Measurements from ENCODE around the gene EMX1. TPM values are rescaled to one million over a fixed set of nuclear protein-coding genes. Genes with fewer than 3 reads are reported as not detected.

Gene EMX1
- total RNA-seq, 1 experiment from 2014 or later, result not detected

DNA sequence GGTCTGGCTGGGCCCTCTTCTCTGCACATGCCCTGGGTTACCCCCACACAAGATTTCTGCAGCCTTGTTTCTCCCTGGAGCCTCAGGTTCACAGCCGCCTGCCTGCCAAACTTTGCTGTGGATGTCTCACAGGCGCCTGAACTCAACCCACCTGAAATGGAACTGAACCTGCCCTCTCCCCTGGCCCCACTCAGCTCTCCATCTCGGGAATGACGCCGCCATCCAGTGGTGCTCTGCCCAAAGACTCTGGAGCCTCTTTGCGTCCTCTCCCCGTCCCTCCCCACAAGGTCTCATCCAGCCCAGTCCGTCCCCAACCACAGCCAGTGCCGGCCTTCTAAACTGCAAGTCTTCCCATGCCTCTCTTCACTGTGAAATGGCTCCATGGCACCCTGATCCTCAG, 29.1 kb downstream of the EMX1 start:
- no peak for DNase-seq
- H3K27me3 ChIP-seq, result no peaks in the 10 kb centered on the region
- H3K9me3 ChIP-seq, result no peaks in the 10 kb centered on the region
- H3K36me3 ChIP-seq, result no peaks in the 10 kb centered on the region
- no peak overlapping the region for H3K4me3 ChIP-seq

DNA sequence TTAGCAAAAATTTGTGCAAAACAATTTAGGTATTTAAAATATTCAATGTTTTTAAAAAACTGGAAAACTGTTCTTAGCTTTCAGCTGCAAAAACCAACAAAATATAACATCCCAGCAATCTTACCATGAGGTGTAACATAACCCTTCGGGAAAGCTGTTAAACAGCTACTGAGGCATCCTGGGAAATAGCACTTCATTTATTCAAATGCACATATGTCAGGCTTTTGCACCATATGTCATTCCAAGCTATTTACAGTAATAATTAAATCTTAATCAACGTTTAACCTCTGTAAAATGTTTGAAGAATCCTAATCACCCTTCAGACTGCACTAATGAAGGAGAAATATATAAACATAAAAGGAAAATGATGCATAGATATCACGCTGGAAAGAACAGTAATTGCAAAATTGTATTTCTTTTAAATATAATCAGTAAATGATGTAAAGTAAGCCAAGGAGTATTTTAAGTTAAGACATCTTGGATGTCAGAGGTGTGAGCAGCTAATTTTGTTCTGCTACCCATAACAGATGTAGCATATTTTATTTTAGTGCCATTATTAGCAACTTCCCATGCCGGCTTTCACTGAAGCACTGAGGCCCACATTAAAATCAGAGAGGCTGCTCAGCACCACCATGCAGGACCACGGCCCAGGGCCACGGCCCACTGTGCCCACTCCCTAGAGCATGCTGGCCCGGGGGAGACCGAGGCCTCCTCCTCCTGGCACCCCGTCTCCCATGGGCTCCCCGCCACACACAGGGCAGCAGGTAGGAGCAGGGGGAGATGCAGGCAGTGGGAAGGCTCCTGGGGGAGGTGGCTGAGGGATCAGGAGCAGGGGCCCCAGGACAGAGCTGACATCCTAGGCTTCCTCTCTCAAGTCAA, 30.9 kb downstream of the EMX1 start:
- H3K4me3 ChIP-seq, result no peak overlapping the region
- DNase-seq, result no peak
- H3K36me3 ChIP-seq, result no peaks in the 10 kb centered on the region
- H3K27me3 ChIP-seq, result no peaks in the 10 kb centered on the region
- H3K9me3 ChIP-seq, result no peaks in the 10 kb centered on the region

DNA sequence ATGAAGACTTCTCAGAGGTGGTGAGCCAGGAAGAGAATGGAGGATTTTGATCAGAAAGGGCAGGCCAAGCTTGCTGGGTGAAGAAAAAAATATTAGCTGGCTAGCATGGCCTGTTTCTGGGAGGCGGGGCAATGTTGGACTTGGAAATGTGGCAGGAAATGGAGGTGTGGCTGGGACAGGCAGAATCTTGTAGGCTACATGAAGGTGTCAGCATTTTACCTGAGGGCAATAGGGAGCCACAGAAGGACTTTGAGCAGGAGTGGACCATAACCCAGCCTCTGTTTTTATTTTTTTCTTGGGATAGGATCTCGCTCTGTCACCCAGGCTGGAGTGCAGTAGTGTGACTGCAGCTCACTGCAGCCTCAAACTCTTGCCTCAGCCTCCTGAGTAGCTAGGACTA, 31.7 kb downstream of the EMX1 start:
- Histone ChIP-seq H3K4me3 (no peak overlapping the region), H3K9me3 (no peaks in the 10 kb centered on the region), H3K36me3 (no peaks in the 10 kb centered on the region), H3K27me3 (no peaks in the 10 kb centered on the region)
- DNase-seq, result no peak

DNA sequence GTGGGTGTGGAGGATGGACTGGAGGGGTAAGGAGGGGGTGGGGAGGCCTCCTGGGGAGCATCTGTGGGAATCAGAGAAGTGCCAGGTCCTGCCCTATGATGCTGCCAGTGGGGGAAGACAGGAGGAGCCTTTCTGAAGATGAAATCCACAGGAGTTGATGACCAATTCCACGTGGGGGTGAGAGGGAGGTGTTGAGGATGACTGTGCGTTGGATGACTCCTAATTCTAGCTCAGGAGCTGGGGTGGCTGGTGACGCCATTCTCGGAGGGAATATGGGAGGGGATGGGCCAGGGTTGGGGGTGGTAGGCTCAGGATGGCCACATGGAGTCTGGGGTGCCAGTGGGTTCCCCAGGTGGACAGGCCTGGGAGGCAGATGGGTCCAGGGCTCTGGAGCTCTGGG, 32.3 kb downstream of the EMX1 start:
- no peak overlapping the region for H3K4me3 ChIP-seq
- no peaks in the 10 kb centered on the region for H3K27me3 ChIP-seq
- no peaks in the 10 kb centered on the region for H3K36me3 ChIP-seq
- no peak for DNase-seq
- H3K9me3 ChIP-seq, result no peaks in the 10 kb centered on the region

DNA sequence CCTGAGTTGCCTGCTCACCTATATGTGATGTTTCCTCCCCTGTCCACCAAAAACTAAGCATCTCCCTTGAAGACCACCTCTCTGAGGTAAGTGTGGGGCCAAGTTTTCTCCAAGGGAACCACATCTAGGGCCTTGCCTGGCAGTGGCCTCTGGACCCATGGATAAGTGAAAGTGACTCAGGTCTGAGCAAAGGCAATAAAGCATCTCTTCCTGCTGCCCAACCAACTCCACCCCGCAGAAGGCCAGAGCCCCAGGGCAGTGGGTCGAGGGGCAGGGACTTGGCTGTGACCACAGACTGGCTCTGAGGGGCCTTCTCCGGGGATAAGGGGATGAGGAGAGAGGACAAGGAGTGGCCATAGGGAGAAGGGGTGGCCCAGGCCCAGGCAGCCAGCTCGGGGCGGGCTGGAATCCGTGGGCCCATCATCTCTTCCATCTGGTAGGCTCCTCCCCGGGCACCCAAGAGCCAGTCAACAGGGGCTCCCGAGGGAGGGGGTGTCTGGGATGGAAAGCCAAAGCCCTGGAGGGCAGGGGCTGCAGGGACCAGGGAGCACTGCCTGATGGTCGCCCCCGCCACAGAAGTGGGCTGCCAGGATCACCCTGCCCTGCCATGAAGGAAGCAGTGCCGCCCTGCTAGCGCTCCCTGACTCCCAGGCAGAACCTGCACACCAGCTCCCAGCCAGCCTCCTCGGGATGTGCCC, 33.4 kb downstream of the EMX1 start:
- Histone ChIP-seq H3K4me3 (no peak overlapping the region), H3K36me3 (no peaks in the 10 kb centered on the region), H3K9me3 (no peaks in the 10 kb centered on the region), H3K27me3 (no peaks in the 10 kb centered on the region)
- DNase-seq, result no peak

DNA sequence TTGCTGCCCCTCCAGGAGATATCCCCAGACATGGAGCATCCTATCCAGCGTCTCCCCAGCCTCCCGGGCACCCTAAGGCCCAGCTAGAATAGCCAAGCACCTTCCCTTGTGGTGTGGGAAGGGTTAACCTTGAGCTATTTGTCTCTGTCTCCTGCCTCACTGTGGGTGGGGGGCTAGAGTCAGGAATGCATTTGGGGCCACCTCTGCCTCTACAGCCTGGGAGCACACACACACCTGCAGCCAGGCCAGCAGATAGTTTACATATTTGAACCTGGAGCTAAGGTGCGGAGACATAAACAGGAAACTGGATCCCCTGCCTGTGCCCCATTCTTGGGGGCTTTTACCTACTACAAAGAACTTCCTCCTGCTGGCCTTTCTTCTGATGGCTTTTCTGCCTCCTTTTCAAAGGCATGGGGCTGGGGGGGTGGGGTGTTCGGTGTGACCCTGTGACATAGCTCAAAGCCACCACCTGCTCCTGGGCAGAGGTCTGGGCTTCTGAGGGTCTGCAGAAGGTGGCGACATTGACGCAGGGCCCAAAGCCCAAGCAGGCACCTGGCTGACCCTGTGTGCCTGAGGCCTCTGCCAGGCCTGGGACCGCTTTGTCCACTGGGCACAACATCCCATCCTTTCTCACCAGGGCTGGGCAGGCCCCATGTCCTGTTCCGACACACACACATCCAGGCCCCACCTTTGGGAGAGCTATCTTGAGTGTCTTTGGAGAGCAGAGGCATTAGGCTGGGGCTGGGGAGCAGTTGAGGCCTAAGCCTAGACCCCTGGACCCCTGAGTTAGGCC, 34.2 kb downstream of the EMX1 start:
- no peaks in the 10 kb centered on the region for H3K9me3 ChIP-seq
- H3K36me3 ChIP-seq, result no peaks in the 10 kb centered on the region
- H3K27me3 ChIP-seq, result no peaks in the 10 kb centered on the region
- H3K4me3 ChIP-seq, result no peak overlapping the region
- DNase-seq, result no peak

DNA sequence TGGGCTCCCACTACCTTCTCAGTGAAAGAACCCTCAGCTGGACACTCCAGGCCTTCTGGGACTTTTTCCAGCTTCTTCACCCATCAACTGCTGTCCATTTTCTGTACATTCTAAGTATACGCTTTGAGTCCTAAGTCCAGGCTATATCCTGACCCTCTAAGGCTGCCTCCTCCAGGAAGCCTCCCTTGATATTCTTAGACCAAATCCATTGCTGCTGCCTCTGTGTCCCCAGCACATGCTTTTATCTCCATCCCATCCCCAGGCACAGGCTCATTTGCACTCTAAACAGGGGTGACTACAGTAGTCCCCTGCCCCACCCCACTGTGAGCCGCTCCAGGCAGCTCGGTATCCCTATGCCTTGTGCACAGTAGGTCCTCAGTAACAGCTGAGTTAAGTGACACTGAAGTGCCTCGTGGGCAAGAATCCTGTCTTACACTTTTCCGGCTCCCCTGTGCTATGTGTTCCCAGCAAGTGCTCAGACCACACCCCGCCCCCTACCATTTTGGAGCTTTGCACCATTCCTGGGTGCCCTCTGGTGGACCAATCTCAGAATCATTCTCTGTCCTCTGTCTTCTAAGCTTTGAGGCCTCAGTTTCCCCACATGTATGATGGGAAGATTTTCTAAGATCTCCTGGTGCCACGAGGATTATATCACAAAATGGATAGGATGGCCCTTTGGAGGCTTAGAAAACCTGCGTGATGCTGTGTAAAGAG, 34.9 kb downstream of the EMX1 start:
- Histone ChIP-seq H3K4me3 (no peak overlapping the region), H3K36me3 (no peaks in the 10 kb centered on the region), H3K27me3 (no peaks in the 10 kb centered on the region), H3K9me3 (no peaks in the 10 kb centered on the region)
- DNase-seq, result no peak

DNA sequence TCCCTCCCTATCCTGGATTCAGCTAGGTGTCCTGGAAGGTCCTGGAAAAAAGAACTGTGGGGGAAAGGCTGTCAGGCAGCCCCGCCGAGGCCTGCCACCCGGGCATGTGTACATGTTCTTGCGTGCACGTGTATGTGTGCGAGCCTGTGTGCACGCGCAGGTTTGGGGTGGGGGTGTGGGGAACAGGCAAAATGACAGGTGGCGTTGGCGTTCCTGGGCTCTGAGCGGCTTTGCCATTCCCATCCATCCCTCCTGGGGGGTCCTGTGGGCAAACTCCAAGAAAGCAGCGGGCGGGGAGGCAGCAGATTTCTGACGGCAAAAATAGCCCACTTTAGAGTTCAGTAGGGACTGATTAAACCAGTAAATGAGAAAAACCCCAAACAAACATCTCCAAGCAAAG, 35.6 kb downstream of the EMX1 start:
- H3K36me3 ChIP-seq, result no peaks in the 10 kb centered on the region
- H3K4me3 ChIP-seq, result no peak overlapping the region
- H3K27me3 ChIP-seq, result no peaks in the 10 kb centered on the region
- H3K9me3 ChIP-seq, result no peaks in the 10 kb centered on the region
- DNase-seq, result no peak

DNA sequence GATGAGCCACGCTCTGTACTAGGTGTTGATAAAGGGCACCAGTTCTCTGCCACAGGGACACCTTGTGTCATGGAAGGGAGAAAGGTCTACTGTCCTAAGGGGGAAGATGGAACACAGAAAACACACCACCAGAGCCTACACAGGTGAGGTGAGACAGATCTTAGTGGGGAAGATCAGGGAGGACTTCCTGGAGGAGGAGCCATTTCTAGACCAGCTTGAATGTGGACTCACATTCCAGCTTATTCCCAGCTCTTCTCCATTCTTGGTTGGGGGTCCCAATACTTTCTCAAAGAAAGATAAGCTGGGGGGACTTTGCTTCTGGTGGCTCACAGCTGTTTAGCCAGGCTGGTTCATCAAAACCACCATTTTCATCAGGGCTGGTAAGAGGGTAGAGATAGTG, 36.2 kb downstream of the EMX1 start:
- no peak for DNase-seq
- H3K4me3 ChIP-seq, result no peak overlapping the region
- H3K9me3 ChIP-seq, result no peaks in the 10 kb centered on the region
- H3K27me3 ChIP-seq, result no peaks in the 10 kb centered on the region
- no peaks in the 10 kb centered on the region for H3K36me3 ChIP-seq

DNA sequence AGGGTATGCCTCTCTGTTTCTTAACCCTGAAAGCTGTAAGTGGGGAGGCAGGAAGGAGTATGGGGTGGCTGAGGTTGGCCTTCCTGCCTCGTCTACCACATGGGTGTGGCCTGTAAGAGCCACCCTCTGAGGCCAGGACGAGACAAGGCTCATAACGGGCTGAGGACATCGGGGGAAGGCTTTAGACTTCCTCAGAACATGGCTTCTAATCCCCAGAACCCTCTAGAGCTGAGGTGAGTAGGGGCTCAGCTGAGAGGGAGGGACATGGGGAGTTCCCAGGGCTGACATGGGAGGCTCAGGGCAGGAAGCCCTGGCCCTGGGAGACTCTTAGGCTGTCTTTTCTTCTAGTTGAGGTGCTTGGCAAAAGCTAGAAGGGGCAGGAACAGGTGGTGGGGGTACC, 36.7 kb downstream of the EMX1 start:
- H3K27me3 ChIP-seq, result no peaks in the 10 kb centered on the region
- no peaks in the 10 kb centered on the region for H3K9me3 ChIP-seq
- no peaks in the 10 kb centered on the region for H3K36me3 ChIP-seq
- no peak for DNase-seq
- H3K4me3 ChIP-seq, result no peak overlapping the region

DNA sequence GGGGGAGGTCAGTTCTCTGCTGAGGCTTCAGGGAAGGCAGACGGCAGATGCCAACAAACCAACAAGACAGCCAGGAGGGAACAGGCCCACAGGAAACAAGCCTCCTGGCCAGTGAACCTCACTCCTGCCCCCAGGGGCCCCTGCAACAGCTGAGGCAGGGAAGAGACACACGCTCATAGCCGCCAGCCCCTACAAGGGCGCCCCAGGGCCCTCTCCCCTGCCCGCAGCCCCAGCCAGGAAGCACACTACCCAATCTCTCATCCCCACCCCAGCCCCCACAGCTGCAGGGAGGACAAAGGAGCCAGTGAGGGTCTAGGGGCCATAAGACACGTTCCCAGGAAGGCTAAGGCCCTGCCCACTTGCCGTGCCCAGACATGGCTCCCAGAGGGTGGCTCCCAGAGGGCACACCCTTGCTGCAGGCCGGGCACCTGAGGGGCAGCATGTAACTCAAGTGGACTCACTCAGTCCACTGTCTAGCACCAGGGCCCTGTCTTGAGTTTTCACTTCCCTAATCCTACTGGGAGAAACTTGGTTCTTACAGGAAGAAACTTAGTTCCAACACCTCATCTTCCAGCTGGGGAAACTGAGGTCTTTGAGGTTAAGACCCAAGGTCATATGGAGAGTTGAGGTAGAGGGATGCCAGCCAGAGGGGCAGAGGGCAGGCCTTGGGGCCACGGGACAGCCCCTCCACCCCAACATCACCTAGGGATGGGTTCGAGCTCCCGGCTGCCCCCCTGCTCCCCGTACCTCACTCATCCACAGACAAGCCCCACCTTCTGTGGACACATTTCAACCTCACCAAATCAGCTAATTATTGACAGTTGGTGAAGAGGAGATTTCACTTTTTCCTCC, 37.3 kb downstream of the EMX1 start:
- Histone ChIP-seq H3K27me3 (no peaks in the 10 kb centered on the region), H3K36me3 (no peaks in the 10 kb centered on the region), H3K9me3 (no peaks in the 10 kb centered on the region), H3K4me3 (no peak overlapping the region)
- no peak for DNase-seq

DNA sequence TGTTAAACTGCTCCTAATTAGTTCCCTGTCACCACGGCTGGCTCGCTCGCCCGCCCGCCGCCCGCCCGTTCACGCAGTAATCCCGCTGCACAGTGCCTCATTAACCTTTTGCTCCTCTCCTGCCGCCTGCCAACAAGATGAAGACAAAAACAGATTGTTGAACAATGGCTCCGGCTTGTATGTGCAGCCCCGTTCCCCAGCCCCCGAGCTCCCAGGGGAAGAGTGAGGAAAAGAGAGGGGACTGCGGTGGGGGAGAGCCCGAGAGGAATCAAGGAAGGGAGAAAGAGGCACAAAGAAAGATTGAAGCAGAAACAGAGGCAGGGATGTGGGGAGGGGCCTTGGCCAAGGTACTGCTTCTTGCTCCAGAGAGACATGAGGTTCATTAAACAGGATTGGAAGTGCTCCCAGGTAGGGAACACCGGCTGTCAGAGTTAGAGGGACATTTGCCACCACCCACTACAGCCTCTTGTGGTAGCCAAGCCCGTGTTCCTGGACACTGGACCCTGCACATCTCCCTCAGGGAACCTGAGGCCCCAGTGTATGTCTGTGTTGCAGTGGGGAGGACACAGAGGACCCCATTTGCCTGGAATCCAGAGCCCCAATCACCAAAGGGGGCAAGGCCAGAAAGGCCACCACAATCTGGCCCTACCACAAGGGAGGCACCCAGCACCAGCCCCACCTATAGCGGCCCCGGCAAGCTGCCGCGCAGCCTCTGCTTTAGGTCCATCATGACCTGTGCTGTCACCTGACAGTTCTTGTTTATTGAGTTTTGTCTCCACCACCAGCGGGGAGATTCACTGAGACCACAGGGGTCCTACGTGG, 38.1 kb downstream of the EMX1 start:
- DNase-seq, result no peak
- H3K9me3 ChIP-seq, result no peaks in the 10 kb centered on the region
- H3K4me3 ChIP-seq, result no peak overlapping the region
- no peaks in the 10 kb centered on the region for H3K27me3 ChIP-seq
- H3K36me3 ChIP-seq, result no peaks in the 10 kb centered on the region

DNA sequence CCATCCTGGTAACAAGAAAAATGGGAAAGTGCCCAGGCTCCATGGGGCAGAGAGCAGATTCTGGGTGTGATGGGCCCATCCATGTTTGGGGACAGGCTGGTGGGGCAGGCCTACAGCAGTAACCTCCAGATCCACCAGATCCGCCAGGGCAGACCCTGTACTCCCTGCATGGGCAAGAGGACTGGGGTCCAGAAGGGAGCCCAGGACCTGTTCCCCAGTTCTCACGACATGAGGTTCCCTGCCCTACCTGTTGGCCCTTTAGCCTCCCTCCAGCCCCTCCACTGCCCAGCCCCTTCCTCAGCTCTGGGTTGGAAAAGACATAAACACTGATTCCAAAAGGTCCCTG, 38.7 kb downstream of the EMX1 start:
- H3K9me3 ChIP-seq, result no peaks in the 10 kb centered on the region
- no peak for DNase-seq
- H3K36me3 ChIP-seq, result no peaks in the 10 kb centered on the region
- no peaks in the 10 kb centered on the region for H3K27me3 ChIP-seq
- no peak overlapping the region for H3K4me3 ChIP-seq

DNA sequence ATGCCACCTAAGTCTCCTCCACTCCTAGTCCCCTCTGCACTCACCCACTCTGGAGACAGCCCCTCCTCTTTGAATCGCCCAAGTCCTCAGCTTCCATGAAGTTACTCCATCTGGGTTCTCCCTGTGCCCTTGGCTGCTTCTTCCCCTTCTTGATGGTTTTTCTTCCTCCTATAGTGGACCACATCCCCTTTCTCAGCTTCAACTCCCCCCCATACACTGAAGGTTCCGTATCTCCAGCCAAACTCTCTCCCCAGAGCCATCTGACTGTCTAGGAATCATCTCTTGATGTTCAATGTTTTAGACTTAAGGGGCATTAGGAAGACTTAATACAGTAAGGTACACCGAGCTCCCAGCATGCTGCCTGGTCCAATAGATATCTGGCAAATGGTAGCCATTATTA, 39.6 kb downstream of the EMX1 start:
- no peaks in the 10 kb centered on the region for H3K9me3 ChIP-seq
- DNase-seq, result no peak
- no peaks in the 10 kb centered on the region for H3K27me3 ChIP-seq
- no peak overlapping the region for H3K4me3 ChIP-seq
- H3K36me3 ChIP-seq, result no peaks in the 10 kb centered on the region

DNA sequence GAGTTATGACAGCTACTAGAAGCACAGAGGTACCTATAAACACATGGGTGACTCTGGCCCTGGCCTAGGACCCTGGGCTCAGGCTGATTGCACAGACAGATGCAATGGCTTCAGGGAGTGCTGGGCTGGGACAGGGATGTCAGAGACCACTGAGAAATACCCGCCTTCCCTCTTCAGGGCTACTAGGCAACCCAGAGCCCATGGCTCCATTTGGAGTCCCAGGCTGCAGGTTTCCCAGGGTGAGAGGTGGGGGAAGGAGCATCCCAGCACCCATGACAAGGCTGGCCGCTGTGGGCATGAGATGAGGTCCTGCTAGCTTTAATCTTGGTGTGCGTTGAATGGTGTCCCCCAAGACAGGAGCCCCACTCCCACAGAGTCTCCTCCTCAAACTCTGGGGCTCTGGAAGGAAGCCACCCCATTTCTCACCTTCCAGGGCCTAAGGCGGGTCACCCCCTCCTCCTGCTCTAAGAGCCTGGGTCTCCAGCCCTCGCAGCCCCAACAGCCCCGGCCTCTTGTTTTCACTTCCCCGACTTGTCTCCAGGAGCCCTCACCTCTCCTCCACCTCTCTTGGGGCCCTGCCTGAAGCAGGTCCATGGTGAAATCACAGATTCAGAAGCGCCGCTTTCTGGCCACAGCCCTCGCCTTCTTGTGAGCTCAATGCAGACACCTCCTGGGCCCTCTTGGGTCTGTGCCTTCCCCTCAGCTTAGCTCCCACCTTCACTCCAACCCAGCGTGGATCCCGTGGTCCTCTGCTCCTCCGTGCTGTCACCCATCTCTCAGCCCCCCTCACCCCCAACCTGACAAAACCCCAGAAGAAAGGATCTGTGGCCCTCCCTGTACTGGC, 41.4 kb downstream of the EMX1 start:
- H3K27me3 ChIP-seq, result no peaks in the 10 kb centered on the region
- H3K4me3 ChIP-seq, result no peak overlapping the region
- no peaks in the 10 kb centered on the region for H3K9me3 ChIP-seq
- DNase-seq, result no peak
- no peaks in the 10 kb centered on the region for H3K36me3 ChIP-seq

Measured in MG63 (cell line).